GM11168 (cell line): ENCODE measurements around the gene ACER1.
"Not testable (repeated sequence)": the region's sequence is repeated elsewhere in the genome, so short reads cannot be mapped to it uniquely, and the experiment has no call there.

Experiments used
- in situ Hi-C: fragments of 300-500 bp; cut with MboI; formaldehyde crosslinking; loops from one replicate; pipeline ENCODE4 v1.12.0; 2022; ENCODE audit warnings: low sequenced_read_pairs; ENCODE audit not compliant: unreplicated experiment

Gene ACER1

GRCh38 chr19:6333439-6333838, at the start of gene ACER1:
TSS of gene ACER1 (minus strand) at chr19:6333612. CDS start at chr19:6333551, 61 bp downstream.
- in situ Hi-C loops, result no loop called here

- in situ Hi-C loops, result no loop called here
Measured at GRCh38 chr19:6383188-6383587, 49.8 kb upstream of the ACER1 start.

GRCh38 chr19:6381030-6381750, 47.8 kb upstream of the ACER1 start:
- in situ Hi-C loops, result no loop called here

- in situ Hi-C loops, result no loop called here
Measured at GRCh38 chr19:6379744-6380143, 46.3 kb upstream of the ACER1 start.

GRCh38 chr19:6378486-6378885, 45.1 kb upstream of the ACER1 start:
- in situ Hi-C loops, result no loop called here

- in situ Hi-C loops, result no loop called here
Measured at GRCh38 chr19:6378041-6378440, 44.6 kb upstream of the ACER1 start.

- in situ Hi-C loops, result no loop called here
Measured at GRCh38 chr19:6376512-6377190, 43.2 kb upstream of the ACER1 start.

- in situ Hi-C loops, result no loop called here
Measured at GRCh38 chr19:6375411-6376010, 42.1 kb upstream of the ACER1 start, which contains the start of gene PSPN. TSS of gene PSPN (minus strand) at chr19:6375933. CDS start at chr19:6375849, 84 bp downstream.

- in situ Hi-C loops, result no loop called here
Measured at GRCh38 chr19:6374711-6375410, 41.4 kb upstream of the ACER1 start.

GRCh38 chr19:6374161-6374709, 40.8 kb upstream of the ACER1 start:
- in situ Hi-C loops, result no loop called here

GRCh38 chr19:6373813-6374108, 40.3 kb upstream of the ACER1 start:
- in situ Hi-C loops, result no loop called here

- in situ Hi-C loops, result no loop called here
Measured at GRCh38 chr19:6373096-6373812, 39.8 kb upstream of the ACER1 start.

- in situ Hi-C loops, result no loop called here
Measured at GRCh38 chr19:6372594-6373095, 39.2 kb upstream of the ACER1 start, which contains the start of gene ALKBH7. TSS of gene ALKBH7 (plus strand) at chr19:6372794. CDS start at chr19:6372821, 27 bp downstream.

- in situ Hi-C loops, result no loop called here
Measured at GRCh38 chr19:6364353-6364752, 30.9 kb upstream of the ACER1 start.

GRCh38 chr19:6362351-6362801, 29.0 kb upstream of the ACER1 start:
- in situ Hi-C loops, result no loop called here

GRCh38 chr19:6362027-6362350, 28.6 kb upstream of the ACER1 start:
- in situ Hi-C loops, result no loop called here

- in situ Hi-C loops, result not testable (repeated sequence)
Measured at GRCh38 chr19:6360857-6361216, 27.4 kb upstream of the ACER1 start.

- in situ Hi-C loops, result not testable (repeated sequence)
Measured at GRCh38 chr19:6360445-6360844, 27.0 kb upstream of the ACER1 start.

GRCh38 chr19:6359568-6360341, 26.3 kb upstream of the ACER1 start:
- in situ Hi-C loops, result no loop called here
